Glomerular visceral epithelial cell (primary cell): ENCODE data around the gene ELMO3.
A peak's percentile ranks its signal among the peaks of the same experiment; 100 is the strongest.

Source experiments
- DNase-seq: peaks from one replicate; pipeline ENCODE4 v3.0.0-alpha.2; 2016; ENCODE audit errors: extremely low spot score

Gene ELMO3

DNA sequence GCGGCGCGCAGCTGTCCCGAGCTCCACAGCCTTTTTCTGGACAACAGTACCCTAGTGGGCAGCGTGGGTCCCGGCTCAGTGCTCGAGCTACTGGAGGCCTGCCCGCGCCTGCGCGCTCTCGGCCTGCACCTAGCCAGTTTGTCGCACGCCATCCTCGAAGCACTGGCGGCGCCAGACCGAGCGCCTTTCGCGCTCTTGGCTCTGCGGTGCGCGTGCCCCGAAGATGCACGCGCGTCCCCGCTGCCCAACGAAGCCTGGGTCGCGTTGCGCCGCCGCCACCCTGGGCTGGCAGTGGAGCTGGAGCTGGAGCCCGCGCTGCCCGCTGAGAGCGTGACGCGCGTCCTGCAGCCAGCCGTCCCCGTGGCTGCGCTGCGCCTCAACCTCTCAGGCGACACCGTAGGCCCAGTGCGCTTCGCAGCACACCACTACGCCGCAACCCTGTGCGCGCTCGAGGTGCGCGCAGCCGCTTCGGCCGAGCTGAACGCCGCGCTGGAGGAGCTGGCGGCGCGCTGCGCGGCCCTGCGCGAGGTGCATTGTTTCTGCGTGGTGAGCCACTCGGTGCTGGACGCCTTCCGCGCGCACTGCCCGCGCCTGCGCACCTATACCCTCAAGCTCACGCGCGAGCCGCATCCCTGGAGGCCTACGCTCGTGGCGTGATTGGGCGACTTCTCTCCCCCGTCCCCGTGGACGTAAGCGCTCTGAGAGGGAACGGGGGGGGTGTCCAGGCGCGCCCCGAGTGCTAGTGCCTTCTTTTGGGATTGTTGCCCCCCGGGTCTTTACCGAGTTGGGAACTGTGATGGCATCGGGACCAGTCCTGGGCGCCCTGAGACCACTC, 35.5 kb upstream of the ELMO3 start:
- DNase-seq, result no peak

DNA sequence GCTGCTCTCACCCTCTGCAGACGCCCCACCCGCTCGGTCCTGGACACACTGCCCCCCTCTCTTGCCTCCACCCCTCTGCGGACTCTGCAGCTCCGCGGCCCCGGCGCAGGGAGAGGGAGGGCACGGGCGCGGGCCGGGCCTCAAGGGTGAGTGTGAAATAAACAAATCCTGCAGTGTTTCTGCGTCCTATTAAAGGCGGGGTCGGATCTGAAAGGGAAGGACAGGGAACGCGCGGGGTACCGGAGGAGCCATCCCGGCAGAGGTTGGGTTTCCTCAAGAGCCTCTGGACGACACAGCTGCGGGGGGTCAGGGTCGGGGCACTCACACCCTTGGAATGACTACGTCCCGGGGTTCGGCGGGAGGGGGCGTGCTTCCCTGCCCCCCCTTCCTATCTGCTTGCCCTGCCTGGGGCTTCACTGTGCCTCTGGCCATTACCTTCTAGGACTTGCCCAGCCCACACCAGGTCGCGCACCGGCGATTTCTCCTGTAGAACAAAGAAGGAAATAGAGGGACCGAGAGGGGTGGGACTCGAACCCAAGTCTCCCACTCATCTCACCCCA, 34.9 kb upstream of the ELMO3 start:
- no peak for DNase-seq

DNA sequence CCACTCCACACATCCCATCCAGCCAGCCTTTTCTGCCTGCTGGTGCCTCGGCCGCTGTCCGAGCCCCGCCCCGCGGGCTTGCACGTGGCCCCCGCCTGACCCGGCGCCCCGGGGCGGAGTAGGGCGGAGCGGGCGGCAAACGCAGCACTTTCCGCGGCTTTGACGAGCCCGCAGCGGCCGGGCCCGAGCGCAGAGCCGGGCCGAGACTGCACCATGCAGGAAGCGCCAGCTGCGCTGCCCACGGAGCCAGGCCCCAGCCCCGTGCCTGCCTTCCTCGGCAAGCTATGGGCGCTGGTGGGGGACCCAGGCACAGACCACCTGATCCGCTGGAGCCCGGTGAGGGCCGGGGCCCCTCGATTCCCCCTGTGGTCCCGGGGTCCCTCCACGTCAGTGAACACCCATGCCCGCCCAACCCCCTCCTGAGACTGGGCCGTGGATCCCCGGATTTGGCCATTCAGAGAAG, 34.3 kb upstream of the ELMO3 start, which contains the start of gene HSF4:
Gene HSF4, plus strand, starts transcription at position 147 of the 463 bp plus-strand sequence. Its CDS starts 67 bp downstream, at position 214.
- no peak for DNase-seq

DNA sequence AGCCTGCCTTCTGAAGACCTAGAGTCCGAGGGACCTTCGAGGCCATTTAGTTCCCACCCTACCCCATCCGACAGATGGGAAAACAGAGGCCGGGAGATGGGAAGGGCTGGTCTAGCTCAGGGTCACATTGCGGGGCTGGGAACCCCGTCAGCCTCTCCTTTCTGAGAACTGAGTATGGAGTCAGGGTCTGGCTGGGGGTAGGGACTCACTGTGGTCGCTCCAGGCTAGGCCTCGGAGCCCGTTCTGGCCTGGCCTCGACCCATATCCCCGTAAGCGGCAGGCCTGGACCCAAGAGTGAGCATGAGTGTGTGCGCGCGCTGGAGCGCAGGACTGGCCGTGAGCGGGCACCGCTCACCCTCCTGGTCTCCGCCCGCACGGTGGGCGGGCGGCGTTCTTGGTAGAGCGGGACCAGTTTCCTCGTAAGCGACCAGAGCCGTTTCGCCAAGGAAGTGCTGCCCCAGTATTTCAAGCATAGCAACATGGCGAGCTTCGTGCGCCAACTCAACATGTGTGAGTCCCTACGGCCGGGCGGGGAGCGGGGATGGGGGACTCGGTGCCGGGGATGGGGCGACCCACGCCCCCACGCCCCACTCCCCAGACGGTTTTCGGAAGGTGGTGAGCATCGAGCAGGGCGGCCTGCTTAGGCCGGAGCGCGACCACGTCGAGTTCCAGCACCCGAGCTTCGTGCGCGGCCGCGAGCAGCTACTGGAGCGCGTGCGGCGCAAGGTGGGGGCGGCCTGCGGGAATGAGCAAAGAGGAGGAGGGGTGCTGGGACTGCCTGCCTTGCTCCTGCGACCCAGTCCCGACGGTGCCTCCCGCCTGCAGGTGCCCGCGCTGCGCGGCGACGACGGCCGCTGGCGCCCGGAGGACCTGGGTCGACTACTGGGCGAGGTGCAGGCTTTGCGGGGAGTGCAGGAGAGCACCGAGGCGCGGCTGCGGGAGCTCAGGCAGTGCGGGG, 33.5 kb upstream of the ELMO3 start:
- no peak for DNase-seq

DNA sequence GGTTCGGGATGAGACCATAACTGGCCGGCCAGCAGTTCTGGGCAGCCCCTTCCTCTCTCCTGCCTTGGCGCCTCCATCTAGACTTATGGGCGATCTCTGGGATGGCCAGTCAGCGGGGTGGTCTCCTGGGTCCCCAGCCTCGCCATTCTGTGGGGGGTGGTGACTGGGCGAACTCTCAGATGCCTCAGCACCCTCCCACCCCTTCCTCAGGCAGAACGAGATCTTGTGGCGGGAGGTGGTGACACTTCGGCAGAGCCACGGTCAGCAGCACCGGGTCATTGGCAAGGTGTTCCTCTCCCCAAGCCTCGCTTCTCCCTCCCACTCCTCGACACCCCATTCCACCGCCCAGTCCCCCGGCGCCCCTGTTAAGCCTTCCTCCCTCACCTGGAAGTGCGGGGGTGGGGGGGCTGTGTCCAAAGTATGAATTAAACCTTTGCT, 32.8 kb upstream of the ELMO3 start:
- no peak for DNase-seq

DNA sequence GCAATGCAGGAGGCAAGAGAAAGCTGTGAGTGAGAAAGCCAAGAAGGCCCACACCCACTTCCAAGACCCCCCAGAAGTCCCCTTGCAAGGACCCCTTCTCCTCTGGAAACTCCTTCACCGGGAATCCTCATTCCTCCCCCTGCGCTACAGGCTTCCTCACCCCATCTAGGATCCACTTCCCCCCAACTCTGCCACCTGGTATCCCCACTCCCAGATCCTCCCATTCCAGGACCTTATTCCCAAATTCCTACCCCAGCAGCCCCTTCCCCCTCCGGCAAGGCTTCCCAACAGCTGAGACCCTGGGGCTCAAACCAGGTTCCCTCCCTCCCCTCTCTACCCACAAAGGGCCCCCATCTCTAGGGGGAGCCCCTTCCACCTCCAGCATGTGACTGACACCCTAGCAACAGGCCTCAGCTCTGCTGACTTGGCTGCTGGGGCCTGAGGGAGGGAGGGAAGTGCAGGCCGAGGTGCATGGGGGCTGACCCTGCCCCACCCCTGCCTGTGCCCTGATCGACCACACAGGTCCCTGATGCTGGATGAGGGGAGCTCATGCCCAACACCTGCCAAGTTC, 32.2 kb upstream of the ELMO3 start:
- DNase-seq, result no peak

DNA sequence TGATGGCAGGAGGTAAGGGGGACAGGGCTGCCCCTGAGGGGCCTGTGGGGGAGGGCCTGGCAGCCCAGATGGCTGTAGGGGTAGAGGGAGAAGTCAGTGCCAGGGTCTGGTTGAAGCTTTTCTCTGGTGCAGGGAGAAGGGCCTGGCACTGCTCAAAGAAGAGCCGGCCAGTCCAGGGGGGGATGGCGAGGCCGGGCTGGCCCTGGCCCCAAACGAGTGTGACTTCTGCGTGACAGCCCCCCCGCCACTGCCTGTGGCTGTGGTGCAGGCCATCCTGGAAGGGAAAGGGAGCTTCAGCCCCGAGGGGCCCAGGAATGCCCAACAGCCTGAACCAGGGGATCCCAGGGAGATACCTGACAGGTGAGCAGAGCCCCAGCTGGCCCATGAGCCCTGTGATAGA, 31.3 kb upstream of the ELMO3 start:
- no peak for DNase-seq

DNA sequence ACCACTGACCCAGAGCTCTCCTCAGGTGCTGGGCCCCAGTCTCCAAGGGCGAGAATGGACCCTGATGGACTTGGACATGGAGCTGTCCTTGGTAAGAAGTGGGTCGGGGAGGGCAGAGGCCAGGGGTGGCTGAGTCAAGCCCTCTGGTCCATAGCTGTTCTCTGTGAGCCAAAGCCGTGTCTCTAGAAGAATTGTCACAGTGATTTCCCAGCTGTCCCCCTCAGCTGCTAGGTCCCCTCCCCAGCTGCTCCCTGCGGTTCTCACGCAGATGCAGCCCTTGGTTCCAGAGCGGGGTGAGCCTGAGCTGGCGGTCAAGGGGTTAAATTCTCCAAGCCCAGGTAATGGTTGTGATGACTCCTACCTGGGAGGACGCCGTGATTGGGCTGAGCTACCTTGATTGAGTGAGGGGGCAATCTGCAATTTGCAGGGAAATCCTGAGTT, 29.9 kb upstream of the ELMO3 start:
- no peak for DNase-seq

DNA sequence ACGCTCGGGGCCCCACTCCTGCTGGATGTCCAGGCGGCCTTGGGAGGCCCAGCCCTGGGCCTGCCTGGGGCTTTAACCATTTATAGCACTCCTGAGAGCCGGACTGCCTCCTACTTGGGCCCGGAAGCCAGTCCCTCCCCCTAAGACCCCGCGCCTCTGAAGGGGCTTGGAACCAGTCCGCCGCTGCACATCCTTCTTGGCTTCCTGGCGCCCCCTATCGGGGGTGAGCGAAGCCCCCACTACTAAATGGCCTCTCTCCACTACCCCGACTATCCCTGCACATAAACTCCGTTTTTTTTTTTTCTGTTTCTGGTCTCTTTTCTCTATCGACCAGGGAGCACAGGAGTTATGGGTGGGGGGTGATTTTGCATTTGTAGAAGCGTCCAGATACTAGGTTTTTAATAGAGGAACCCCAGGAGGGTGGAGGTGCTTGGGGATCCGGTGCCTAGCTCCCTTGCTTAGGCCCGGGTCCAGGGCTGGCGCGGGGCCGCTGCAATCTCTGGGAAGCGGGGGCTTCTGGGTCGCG, 29.2 kb upstream of the ELMO3 start:
- no peak for DNase-seq

DNA sequence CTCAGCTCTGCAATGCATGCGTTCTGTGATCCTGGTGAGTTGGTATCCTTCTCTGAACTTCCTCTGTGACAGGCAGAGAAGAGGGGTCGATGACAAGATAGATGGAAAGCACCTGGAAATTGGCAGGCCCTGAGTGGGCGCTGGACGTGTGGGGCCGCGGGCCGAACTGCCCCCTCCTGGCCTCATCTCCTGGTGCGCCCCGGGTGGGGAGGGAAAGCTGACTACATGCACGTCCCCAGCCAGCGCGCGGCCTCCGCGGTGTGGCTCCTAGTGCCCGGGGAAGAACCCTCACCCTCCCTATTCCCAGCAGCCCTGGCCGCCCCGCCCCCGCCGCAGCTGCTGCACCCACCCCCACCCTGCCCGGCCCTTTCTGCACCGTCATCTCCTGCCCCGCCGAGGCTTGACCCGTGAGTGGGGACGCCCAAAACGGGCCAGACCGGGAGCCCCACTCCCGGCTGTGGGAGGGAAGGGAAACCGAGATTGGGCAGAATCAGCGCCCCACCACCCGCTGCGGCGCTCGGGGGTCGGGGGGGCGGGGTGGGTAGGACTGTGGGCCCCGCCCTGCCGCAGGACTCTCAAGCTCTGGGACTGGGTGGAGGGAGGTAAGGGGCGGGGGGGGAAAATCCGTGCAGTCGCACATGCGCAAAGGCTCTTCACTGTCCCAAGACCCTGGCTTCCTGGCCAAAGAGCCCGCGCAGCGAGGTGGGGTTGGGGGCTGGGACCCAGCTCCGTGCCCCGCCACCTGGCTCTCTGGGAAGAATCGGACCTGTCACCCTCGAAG, 28.6 kb upstream of the ELMO3 start, which contains the start of gene NOL3:
Gene NOL3, plus strand, starts transcription at position 371 of the 781 bp plus-strand sequence.
- peak; percentile 84 for DNase-seq

DNA sequence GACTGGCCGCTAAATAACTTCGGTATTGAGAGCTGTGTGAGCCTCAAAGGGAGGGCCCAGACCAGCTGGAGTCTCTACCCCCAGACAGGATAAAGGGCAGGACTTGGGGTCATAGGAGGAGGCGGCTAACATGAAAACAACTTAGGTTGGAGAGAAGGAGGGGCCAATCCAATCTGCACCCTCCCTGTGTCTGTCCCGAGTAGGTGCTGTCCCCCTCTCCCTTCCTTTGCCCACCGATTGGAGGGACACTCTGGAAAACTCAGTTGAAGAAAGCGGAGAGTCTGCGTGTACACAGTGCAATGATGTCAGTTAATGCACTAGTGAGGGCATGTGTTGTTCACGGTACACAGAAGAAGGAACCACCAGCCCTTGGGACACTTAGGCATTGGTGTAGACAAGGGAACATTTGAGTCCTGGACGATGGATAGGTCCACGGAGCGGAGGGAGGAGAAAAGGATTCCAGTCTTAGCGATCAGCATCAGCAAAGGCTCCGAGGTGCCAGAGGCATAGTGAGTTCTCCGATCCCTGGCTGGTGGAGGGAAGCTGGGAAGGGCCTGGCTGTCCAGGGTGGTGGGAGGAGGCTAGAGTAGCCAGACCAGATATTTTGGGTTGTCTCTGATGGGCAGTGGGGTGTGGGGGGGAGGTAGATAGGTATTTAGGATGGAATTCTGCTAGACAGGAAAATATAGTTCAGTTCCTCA, 27.8 kb upstream of the ELMO3 start:
- no peak for DNase-seq

DNA sequence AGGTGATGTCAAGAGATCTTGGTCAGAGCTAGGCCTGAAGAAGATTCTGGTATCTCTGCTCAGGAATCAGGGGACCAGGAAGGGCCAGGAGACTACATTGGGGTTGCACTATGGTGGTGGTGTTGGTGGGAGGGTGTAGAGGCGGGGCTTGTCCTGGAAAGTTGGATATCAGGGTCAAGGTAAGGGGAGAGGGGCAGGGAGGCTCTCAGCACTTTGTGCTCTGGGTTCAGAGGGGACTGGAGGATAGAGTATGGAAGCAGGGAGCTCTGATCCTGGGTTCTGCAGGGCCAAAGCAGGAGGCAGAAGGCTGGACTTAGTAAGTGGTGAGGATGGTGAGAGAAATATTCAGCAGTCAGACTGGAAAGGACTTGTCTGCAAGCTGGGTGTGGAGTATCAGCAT, 25.6 kb upstream of the ELMO3 start:
- DNase-seq, result no peak

DNA sequence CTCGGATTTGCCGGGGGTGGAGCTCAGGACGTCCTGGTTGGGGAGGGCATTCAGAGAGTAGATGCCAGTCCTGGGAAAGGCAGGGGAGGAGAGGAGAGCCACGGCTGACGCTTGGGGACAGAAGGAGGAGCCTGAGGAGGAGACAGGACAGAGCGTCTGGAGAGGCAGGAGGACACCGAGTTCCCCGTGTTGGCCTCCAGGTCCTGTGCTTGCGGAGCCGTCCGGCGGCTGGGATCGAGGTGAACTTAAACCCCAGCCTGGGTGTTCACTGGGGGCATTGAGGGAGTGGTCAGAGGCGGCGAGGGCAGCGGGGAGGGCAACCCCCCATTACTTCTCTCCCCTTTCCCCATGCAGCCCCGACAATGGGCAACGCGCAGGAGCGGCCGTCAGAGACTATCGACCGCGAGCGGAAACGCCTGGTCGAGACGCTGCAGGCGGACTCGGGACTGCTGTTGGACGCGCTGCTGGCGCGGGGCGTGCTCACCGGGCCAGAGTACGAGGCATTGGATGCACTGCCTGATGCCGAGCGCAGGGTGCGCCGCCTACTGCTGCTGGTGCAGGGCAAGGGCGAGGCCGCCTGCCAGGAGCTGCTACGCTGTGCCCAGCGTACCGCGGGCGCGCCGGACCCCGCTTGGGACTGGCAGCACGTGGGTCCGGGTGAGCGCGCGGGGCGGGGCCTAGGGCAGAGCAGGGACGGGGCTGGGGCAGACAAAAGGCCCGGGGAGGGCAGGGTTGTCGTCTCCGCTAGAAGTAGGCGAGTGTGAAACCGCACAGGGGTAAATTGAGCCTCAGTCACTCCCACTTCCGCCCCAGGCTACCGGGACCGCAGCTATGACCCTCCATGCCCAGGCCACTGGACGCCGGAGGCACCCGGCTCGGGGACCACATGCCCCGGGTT, 24.9 kb upstream of the ELMO3 start:
- DNase-seq, result peak; percentile 87

DNA sequence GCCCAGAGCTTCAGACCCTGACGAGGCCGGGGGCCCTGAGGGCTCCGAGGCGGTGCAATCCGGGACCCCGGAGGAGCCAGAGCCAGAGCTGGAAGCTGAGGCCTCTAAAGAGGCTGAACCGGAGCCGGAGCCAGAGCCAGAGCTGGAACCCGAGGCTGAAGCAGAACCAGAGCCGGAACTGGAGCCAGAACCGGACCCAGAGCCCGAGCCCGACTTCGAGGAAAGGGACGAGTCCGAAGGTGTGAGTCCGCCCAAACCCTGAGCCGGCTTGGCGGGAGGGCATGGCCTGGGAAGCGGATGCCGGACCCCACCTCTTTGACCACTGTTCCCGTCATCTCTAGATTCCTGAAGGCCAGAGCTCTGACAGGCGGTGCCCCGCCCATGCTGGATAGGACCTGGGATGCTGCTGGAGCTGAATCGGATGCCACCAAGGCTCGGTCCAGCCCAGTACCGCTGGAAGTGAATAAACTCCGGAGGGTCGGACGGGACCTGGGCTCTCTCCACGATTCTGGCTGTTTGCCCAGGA, 24.2 kb upstream of the ELMO3 start:
- DNase-seq, result no peak

DNA sequence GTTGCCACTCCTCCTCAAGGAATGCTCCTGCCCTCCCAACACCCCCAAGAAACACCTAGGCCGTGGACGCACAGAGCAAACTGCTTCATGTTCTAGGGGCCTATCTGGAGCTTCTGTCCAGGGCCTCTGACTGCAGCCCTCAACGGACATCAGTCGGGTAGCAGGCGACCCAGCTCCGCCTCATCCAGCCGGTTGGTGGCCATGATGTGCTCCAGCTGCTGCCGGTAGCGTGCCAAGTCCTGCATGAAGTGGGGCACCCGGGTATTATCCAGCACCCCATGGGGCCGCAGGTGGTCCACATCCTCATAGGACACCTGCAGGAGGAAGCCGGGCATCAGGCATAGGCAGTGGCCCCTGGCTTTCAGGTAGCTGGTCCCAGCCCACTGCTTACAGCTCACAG, 22.3 kb upstream of the ELMO3 start:
- no peak for DNase-seq

DNA sequence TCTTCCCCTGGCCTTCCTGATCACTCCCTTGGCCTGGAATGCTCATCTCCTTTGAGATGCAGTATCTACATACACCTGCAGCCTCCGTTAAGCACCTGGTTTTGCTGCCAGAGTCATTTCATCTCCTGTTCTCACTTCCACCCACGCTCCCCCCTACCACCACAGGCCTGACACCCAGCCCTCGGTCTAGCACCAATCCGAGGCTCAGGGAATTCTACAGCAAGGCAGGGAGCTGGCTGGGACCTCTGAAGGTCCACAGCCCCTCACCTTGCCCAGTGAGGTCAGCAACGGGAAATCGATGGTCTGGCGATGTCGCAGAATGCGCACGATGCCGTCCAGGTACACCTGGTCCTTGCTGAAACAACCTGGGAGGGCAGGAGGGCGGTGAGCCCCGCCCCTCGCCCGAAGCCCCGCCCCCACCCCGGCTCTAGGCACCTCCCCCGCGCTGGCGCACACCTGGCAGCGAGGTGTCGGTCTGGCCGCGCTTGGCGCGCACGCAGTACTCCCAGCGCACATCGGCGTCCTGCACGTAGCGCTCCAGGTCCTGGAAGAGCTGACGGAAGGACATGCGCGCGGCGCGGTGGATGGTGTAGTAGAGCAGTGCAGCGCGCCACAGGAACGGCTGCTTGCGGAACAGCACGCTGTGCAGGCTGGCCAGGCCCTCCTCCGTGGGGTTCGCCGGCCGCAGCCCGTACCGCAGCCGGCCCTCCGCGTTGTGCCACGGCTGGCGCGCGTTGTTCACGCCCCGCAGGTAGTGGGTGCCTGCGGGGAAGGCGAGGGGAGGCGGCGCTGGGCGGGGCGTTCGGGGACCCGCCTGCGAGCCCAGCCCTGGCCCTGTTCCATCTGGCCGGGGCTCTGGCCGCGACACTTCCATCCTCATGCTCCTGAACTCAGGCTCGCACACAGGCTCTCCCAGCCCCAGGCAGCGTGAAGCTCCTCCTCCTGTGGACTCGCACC, 20.9 kb upstream of the ELMO3 start:
- no peak for DNase-seq

DNA sequence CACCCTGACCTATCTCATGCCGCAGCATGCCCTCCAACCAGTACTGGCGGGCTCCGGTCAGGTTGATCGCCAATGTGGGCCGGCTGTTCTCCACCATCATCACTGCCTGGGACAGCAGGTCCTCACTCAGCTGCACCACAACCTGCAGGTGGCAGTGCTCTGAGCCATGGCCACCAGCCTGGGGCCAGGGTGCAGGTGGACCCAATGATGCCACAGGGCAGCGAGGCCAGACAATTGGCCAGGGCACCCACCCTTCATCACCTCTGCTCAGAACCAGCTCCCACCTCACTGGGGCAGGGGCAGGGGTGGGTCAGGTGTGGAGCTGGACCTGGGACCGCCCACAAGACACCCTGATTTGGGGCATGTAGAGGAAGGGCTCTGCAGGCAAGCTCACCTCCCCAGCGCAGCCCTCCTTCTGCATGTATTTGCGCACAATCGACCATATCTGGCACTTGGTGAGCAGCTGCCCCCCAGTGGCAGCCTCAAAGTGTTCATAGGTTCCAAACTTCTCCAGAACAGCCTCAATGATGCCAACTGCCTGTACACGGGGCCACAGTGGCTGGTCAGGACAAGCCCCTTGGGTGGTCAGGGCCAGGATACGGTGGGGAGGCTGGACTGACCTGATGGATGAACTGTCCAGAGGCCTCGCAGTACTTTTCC, 19.4 kb upstream of the ELMO3 start:
- no peak for DNase-seq
